ENCODE results near the gene OCRL.

Gene OCRL

DNA sequence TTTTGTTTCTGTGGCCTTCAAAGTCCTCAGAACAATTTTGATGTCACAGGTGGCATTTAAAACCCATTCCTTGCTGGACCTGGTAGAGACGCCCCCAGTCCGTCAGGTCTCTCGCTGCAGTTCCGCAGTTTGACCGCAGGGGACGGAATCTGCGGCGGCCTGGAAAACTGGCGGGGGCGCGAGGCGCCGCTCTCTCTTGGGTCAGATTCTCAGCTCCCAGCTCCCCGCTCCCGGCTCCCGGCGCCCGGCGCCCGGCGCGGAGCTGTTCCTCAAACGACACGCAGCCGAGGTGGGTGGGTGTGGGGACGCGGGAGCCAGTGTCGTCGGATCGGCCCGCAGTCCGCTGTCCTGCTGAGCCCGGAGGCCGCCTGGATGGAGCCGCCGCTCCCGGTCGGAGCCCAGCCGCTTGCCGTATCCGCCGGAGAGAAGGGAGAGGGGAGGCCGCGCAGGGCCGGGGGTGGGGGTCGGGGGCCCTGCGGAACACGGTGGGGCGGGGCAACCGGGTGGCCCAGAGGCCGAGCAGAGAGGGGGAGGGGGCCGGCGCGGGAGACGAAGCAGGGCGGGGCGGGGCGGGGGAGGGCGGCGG lies at the start of gene OCRL:
Gene OCRL (plus strand): TSS at position 192 of the 586 bp plus-strand sequence. CDS start 181 bp downstream, at position 373.
- peak; percentile 16 for DNase-seq (ENCODE audit: low read depth)

DNA sequence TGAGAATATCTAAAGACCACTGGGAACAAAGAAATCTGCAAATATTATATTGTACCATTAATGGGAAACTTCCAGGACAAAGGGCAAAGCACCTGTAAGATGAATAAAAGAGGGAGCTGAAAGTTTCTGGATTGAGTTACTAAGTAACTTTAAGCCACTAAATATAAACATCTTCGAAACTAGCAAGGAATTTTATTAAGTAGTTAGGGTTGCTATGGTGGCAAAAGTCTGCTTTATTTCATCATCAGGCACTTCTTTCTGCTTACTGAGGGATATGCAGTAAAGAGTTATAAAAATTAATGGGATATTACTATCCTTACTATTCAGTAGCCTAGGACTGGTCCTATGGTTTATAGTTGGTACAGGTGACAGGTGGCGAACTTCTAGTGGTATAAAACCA lies 49.7 kb upstream of the OCRL start:
- DNase-seq (ENCODE audit: low read depth), result no peak

DNA sequence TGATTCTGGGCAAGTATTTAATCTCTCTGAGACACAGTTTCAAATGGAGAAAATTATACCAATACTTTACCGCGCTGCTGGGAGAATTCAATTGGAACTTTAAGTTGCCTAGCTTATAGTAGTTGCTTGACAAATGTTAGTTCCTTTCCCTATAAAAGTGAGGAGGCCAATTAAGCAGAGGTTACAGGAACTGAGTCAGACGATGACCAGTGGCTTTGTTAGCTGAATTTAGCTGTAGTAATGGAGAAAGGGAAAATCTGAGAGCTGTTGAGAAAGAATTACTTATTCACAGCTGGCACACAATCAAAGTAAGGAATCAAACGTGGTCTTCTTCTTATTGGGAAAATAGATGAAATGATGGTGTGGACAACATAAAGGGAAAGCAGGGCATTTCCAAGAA lies 46.4 kb upstream of the OCRL start:
- no peak for DNase-seq (ENCODE audit: low read depth)

DNA sequence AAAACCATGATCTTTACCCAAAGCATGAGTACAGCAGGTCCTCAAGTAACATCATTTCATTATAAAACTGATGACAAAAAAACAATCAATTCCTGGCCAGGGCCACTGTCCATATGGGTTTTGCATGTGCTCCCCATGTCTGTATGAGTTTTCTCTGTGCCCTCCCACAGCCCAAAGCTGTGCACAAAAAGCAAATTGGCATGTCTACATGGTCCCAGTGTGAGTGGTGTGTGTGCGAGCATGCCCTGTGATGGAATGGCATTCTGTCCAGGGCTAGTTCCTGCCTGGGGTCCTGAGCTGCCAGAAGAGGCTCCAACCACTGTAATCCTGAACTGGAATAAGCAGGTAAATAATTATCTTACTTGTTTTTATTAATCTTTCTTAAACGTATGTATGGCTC lies 45.2 kb upstream of the OCRL start:
- no peak for DNase-seq (ENCODE audit: low read depth)

DNA sequence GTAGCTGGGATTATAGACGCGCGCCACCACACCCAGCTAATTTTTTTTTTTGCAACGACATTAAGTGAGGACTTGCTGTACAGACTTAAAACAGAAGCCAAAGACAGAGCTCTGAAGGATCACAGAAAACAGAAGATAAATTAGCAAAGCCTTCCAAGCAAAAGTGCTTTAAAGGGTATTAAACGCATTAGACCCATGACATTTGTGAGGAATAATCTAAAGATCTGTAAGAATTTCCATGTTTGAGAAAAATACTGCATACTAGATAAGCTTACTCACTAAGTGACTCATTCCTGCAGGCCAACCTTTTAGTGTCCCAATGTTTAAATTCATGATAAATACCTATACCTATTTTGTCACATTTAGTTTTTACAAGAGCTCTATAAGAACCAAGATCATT lies 44.2 kb upstream of the OCRL start:
- DNase-seq (ENCODE audit: low read depth), result no peak

DNA sequence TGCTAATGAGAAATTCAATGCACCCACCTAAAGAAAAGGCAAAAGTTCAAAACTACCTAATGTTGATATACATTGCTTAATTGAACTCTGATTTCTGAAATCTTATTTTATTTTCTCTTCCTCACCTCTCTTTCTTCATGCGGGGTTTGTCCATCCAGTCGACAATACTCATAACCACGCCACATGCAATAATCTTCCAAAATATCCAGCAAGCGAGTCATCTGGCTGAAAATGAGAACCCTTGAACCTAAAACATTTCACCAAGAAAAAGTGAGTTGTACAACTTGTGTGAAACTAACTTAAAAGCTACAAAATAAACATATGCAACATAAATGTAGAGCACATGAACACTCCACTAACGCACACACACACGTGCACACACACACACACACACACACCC lies 43.4 kb upstream of the OCRL start:
- DNase-seq (ENCODE audit: low read depth), result no peak

DNA sequence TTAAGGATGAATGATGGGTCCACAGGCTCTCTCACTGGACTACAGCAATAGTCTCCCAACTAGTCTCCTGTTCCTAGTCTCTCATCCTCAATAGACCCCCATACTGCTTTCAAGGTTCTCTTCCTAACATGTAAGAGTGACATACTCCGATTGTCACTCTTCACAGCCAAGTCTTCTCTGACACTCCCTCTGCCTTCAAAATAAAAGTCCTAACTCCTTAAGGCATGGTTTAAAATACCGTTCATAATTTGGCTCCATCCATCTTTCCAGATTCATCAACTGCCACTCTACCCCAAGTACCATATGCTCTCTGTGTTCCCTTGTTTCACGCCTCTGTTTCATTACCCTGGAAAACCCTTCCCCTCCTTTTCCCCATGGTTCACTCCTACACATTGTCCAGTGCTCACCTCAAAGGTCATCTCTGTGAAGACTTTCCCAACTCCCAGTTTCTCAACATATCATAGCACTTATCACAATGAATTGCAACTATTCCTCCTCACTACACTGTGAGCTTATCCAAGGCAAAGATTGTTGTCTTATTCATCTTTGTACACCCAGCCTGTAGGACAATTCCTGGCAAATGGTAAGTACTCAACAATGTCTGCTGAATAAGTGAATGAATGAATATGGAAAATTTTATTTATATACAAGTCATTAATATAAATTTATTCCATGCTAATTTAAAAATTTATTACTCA lies 42.8 kb upstream of the OCRL start:
- DNase-seq (ENCODE audit: low read depth), result no peak

DNA sequence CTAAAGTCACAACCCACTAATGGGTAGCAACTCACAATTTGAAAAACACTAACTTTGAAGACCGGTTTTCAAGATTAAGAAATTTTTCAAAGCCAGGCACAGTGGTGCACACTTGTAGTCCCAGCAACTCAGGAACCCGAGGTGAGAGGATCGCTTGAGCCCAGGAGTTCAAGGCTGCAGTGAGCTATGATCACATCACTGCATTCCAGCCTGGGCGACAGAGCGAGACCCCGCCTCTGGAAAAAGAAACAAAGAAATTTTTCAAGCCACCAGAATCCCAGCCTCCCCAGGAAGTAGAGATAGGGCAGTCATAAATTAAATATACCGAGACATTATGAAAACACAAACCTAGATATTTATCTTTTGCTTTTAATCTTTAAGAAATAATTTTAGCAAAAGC lies 29.7 kb upstream of the OCRL start:
- DNase-seq (ENCODE audit: low read depth), result no peak

DNA sequence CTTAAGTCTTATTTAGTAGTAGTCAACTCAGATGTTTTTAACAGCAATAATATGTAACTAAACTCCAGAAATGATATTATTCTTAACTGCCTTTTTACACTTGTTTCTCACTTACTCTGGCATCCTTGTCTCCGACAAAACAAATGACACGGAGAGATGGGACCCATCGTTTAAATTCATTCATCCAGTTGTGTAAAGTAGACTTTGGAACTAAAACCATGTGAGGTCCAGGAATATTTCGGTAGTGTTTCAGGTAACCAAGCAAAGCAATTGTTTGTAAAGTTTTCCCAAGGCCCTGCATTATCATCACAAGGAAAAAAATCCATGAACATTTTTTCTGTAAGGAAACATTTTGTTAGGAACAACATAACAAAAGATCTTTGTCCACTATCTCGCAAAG lies 28.4 kb upstream of the OCRL start:
- no peak for DNase-seq (ENCODE audit: low read depth)

DNA sequence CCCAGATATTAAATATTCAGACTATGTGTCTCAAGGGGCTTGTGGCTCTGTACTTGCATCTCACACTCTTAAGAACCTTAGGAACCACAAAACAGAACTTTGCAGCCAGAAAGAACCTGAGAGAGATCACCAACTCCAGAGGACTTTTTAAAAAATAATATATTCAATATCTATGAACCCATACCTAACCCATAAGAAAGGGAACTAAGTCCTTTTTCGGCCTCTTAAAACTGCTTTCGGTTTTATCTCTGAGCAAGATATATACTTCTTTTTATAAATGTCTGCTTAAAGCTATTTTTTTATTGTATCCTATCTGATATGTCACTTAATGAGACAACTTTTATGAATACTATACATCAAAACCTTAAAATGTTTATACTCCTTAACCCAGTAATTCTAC lies 27.6 kb upstream of the OCRL start:
- DNase-seq (ENCODE audit: low read depth), result no peak

DNA sequence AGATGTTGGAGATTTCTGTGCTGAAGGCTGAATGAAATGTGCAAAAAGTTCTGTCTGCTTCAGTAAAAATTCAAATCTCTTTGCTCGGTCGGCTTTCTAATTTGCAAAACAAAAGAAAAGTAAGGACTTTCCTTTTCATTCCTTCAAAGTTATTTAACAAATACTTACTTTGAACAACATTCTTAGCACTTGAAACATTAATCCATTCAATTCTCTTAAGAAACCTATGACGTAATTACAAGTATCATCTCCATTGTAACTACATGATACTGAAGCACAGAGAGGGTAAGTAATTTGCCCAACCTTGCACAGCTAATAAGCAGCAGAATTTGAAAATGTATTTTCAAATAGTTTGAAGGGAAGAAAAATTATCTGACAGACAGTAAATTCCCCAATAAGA lies 23.7 kb upstream of the OCRL start:
- no peak for DNase-seq (ENCODE audit: low read depth)

DNA sequence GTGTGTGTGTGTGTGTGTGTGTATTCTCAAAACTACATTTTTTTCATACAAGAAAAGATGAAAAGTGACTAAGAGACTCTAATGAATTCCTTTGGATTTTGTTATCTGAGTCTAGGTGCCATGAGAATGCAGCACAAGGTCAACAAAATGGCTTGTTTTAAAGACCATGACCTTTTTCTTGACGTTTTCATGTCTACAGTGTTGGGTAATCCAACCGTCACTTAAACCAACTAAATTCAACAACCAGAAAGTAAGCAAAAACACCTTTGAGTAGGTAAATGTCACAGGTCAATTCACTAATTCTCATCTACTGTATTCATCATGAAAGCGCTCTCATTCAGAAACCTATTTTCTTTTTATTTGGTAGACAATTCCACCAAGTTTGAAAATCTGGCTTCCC lies 19.9 kb upstream of the OCRL start:
- DNase-seq (ENCODE audit: low read depth), result no peak

DNA sequence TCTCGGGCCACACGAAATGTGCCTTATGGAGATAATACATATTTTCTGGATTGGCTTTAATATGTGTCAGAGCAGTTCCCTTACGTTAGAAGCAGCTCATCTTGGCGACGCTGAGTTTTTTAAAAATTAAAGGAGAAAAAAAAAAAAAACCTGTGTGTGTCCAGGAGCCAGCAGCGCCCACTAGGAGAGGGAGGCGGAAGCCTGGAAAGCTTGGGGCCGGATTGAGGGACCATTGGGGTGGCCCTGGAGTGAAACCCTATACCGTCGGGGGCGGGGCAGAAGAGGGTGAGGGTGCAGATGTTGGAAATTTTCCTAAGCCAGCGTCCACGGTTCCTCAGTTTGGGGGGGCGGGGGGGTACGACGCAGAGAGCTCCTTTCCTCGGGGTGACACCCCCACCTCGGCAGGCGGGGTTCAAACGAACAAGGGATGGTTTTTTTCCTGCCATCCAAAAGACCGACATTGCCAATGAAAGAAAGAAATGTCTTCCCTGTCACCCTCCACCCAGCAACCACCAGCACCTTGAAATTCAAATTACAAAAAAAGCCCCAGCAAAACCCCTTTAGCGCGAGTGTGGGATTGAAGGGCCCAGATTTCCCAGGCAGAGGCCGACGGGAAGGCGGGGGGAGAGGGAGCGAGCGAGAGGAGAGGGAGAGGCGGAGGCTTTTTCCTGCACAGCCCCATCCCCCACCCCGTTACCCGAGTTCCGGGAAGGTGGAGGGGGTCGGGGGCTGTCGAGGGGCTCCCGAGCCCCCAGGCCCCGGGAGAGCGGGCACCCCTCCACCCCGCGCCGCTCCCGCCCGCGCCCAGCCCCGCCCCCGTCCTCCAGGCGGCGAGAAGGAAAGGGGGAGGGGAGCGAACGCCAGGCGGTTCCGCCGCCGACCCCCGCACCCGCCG lies 17.6 kb upstream of the OCRL start:
- no peak for DNase-seq (ENCODE audit: low read depth)

DNA sequence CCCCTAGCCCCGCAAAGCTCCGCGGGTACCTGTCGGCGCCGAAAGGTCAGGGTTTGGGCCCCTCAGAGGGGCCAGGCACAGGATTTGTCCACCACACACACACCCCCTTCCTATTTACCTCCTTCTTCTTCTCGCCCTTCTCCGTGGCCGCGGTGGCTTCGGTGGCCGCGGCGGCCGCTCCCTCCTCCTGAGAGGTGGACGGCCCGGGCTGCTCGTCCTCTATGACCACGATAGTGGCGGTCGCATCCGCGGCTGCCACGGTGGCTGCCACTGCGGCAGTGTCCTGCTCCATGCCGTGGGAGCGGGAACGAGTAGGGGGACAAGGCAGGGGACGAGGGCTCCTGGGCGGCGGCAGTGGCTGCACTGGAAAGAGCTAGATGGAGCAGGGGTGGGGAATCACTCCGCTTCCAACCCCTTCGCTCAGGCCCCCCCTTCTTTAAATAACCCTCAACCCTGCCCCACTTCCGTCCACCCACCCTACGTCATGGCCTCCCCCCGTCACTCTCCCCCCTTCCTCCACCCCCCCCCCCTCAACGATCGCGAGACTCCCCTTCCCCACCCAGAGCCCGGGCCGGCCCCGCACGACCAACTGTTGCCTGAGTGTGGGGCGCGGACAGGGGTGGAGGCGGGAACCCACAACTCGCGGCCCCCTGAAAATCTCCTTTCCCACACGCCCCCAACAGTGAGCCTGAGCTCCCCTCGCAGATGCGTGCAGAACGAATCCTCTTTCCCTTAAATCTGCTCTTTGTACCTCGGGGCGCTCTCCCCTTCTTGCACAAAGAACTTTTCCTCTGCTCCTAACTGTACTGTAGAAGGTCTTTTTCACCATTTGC lies 16.8 kb upstream of the OCRL start, which contains the start of gene SMARCA1:
Gene SMARCA1 (minus strand): TSS at position 412 of the 833 bp plus-strand sequence. CDS start 120 bp downstream, at position 292.
- DNase-seq (ENCODE audit: low read depth), result no peak

DNA sequence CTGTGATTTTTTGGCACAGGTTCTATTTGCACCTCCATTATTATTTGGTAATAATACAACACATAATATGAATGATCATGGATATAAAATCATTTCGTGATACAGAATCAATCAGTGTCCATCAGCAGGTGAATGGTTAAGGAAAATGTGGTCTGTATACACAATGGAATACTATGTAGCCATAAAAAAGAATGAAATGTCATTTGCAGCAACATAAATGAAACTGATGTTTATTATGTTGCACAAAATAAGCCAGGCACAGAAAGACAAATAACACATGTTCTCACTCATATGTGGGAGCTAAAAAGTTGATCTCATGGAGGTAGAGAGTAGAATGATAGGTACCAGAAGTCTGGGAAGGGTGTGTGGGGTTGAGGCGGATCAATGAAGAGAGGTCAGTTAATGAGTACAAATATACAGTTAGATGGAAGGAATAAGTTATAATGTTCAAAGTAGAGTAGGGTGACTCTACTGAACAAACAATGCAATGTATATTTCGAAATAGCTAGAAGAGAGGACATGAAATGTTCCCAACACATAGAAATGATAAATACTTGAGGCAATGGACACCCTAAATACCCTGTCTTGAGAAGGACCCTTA lies 15.7 kb upstream of the OCRL start:
- no peak for DNase-seq (ENCODE audit: low read depth)

DNA sequence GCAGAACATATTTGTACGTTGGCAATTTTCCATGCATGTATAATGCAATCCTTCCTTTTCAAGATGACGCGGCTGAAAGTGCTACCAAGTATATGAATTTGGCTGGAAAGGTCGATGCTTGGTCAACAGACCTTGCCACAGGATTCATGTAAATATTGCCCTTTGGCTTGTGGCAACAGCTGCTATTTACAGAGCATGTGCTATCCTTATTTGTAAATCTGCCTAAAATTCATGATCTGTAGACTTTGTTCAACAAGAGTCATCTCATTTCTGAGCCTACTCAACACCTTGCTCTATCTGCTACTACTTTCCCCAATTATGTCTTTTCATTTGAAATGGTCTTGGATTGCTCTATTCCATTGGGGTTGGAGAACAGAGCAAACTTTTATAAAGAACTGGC lies 14.9 kb upstream of the OCRL start:
- DNase-seq (ENCODE audit: low read depth), result no peak

DNA sequence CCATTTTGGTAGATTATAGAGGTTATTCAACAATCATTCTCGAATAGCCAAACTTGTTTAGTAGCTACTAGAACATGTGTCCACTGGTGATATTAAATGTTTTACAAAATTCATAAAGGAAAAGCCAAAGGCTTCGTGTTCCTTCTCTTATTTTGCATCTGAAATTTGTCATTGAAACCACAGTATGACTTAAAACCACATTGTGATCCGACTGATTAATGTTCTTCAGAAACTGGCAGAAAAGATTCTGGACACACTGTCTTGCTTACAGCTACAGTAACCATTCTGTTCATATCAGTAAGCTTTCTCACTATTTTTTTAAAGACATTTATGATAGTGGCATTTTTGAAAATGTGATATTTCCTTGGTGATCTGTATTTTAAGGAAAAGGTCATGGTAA lies 14.2 kb upstream of the OCRL start:
- no peak for DNase-seq (ENCODE audit: low read depth)

DNA sequence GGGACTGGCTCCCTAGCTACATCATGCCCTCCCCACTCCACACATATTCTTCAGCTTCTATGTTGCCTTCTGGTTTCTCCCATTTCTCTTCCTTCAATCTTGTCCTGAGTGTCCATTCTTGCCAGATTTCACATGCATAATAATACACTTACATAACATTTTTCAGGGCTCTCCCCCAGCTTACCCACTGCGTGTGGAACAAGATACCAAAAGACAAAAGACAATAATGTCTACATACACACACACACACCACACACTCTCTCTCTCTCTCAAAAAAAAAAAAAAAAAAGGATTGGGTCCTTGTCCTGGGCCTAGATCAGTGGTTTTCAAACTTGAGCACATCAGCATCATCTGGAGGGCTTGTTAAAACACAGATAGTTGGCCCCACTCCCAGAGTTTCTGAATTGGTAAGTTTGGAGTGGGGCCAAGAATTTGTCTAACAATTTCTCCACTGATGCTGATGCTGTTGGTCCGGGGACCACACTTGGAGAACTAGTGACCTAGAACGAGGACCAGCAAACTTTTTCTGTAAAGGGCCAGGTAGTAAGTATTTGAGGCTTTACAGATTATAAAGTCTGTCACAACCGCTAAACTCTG lies 10.3 kb upstream of the OCRL start:
- DNase-seq (ENCODE audit: low read depth), result no peak

DNA sequence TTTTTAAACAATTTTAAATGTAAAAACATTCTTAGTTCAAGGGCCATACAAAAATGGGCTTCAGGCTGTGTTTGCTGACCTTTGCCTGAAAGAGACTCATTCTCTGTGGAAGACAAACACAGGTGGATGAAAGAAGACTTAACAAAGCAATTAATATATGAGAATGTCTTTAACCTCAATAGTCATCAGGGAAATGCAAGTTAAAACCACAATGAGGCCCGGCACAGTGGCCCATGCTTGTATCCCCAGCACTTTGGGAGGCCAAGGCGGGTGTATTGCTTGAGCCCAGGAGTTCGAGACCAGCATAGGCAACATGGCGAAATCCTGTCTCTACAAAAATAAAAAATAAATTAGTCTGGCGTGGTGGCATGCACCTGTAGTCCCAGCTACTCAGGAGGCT lies 9.6 kb upstream of the OCRL start:
- no peak for DNase-seq (ENCODE audit: low read depth)

DNA sequence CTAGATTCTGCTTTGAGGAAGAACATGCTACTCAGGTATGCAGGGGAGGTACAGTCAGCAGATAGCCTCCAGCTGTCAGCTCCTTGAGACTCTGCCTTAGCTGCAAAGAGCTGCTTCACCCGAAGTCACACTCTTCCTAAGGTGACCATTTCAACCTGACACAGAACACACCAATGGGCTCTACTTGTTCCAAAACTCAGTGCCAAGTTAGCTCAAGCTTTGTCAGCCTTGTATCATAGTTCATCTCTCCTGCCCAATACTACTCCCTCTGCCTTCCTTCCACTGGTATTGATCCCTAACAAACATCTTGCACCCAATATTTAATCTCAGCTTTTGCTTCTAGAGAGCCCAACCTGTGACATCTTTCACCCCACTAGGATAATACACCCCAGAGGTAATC lies 8.9 kb upstream of the OCRL start:
- DNase-seq (ENCODE audit: low read depth), result no peak

DNA sequence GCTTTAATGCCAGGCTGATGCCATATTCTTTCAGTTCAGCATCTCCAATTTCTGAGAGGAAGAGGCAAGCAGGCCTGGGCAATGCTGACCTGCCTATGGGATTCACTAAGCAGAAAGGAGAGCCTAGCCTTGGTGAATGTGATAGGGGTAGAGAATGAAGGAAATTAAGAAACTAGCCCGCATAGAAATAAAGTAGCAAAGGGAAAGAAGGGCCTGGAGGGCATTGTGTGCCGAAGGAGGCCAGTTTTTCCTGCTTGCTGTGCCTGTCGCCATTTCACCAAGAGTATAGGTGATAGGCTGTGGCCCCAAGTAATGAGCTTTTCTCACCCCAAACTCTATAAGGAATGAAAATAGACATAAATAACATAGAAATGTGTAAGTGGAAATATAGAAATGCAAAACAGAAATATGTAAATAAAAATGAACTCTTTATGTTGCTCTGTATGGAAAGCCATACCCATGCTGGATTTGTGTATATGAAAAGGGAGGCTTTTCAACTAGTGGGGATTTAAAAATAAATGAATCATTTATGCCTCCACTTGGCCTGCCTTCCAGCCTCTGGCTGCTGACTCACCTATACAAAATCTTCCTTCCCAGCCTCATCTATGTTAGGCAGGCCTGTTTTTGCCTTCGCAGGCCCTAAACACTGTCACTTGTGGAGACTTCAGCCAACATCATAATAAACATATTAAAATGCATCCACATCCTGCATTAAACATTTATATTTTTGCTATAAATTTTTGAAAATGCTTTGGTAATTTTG lies 5.1 kb upstream of the OCRL start:
- no peak for DNase-seq (ENCODE audit: low read depth)
